MM.1S (cell line): ENCODE data around the gene ARHGEF40.

Source experiments
- DNase-seq: peaks from one replicate; pipeline ENCODE4 v3.0.0-alpha.2; 2015
- H2AFZ ChIP-seq: fragments of 300-600 bp; sonication (generic); 2 replicates; pipeline ENCODE4 v1.6.0; 2016; ENCODE audit warnings: antibody characterized with exemption, low read length
- H3F3A ChIP-seq: fragments of 300-600 bp; sonication (generic); 2 replicates; pipeline ENCODE4 v1.6.1; 2016; ENCODE audit warnings: mild to moderate bottlenecking, antibody characterized with exemption, low read length, moderate library complexity, mixed read lengths; ENCODE audit not compliant: insufficient read depth
- H3K27ac ChIP-seq: fragments of 300-600 bp; sonication (generic); 2 replicates; pipeline ENCODE4 v1.5.1; 2016; ENCODE audit warnings: mild to moderate bottlenecking, low read length
- H3K27me3 ChIP-seq: fragments of 300-600 bp; sonication (generic); replicated peaks from 2 replicates; pipeline ENCODE4 v1.6.0; 2016; ENCODE audit warnings: low read length; ENCODE audit not compliant: insufficient read depth
- H3K36me3 ChIP-seq: fragments of 300-600 bp; sonication (generic); replicated peaks from 2 replicates; pipeline ENCODE4 v1.6.1; 2016; ENCODE audit warnings: mild to moderate bottlenecking, low read length, mixed read lengths; ENCODE audit not compliant: insufficient read depth
- H3K4me1 ChIP-seq: fragments of 300-600 bp; sonication (generic); 2 replicates; pipeline ENCODE4 v1.6.1; 2016; ENCODE audit warnings: low read length, mixed read lengths
- H3K4me2 ChIP-seq: fragments of 300-600 bp; sonication (generic); 2 replicates; pipeline ENCODE4 v1.6.0; 2016; ENCODE audit warnings: low read depth, low read length
- H3K4me3 ChIP-seq: fragments of 300-600 bp; sonication (generic); 2 replicates; pipeline ENCODE4 v1.5.1; 2016; ENCODE audit warnings: low read length, mixed read lengths
- H3K79me2 ChIP-seq: fragments of 300-600 bp; sonication (generic); 2 replicates; pipeline ENCODE4 v1.6.1; 2016; ENCODE audit warnings: mixed run types, low read length, mixed read lengths
- H3K9ac ChIP-seq: fragments of 300-600 bp; sonication (generic); 2 replicates; pipeline ENCODE4 v1.6.1; 2016; ENCODE audit warnings: low read length, mixed read lengths
- H3K9me2 ChIP-seq: fragments of 300-600 bp; sonication (generic); replicated peaks from 2 replicates; pipeline ENCODE4 v1.6.1; 2016; ENCODE audit warnings: mild to moderate bottlenecking, low read length, mixed read lengths; ENCODE audit not compliant: insufficient read depth
- H3K9me3 ChIP-seq: fragments of 300-600 bp; sonication (generic); replicated peaks from 2 replicates; pipeline ENCODE4 v1.6.1; 2016; ENCODE audit warnings: mild to moderate bottlenecking, low read length, mixed read lengths; ENCODE audit not compliant: insufficient read depth
- H4K20me1 ChIP-seq: fragments of 300-600 bp; sonication (generic); 2 replicates; pipeline ENCODE4 v1.6.1; 2016; ENCODE audit warnings: mild to moderate bottlenecking, low read length, moderate library complexity, mixed read lengths; ENCODE audit not compliant: insufficient read depth
- EZH2 ChIP-seq: fragments of 300-600 bp; sonication (generic); optimal IDR thresholded peaks from 2 replicates; pipeline ENCODE3; 2017; ENCODE audit warnings: low read depth, mild to moderate bottlenecking, antibody characterized with exemption, low read length, mixed read lengths
- EZH2phosphoT487 ChIP-seq: fragments of 300-600 bp; sonication (generic); IDR thresholded peaks from 2 replicates; pipeline ENCODE4 v1.6.1; 2018; ENCODE audit warnings: antibody characterized with exemption, low read length
- TF ChIP-seq, protein P1 (sequence below): fragments of 300-600 bp; sonication (generic); IDR thresholded peaks from 2 replicates; pipeline ENCODE4 v1.5.1; 2016; ENCODE audit warnings: antibody characterized with exemption, low read length, mixed read lengths

The ARHGEF40 gene

DNA sequence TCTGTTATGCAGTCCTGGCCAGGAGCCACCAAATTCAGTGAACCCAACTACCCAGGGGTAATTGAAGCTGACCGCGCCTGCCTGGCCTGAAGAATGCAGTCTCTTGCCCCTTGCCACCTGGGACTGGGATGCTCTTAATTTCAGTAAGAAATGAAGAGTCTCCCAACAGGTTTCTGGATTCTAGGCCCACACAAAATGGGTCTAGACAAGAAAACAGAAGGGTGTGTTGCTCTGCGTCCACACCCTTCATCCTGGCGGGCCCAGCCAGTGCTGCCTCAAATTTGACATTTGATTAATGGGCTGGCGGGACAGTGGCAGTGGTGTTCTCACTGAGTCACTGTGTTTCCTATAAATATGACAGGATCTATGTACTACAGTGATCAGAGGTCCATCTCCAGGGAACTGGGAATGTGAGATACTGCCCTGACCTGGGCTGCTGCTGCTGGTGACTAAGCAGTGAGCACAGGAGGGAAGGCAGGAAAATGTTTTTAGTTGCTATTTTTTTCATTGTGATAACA is 37.2 kb downstream of the ARHGEF40 start:
- no peaks in the 10 kb centered on the region for H3K27me3 ChIP-seq
- no peaks in the 10 kb centered on the region for H3K9me3 ChIP-seq
- H3F3A ChIP-seq: peaks cover 18% of the 10 kb centered on the region
- no peak overlapping the region; the same call in 1 of the 2 replicates for H2AFZ ChIP-seq
- H3K9me2 ChIP-seq: no peaks in the 10 kb centered on the region
- TF ChIP-seq EZH2phosphoT487: no peak
- TF ChIP-seq, protein P1, sequence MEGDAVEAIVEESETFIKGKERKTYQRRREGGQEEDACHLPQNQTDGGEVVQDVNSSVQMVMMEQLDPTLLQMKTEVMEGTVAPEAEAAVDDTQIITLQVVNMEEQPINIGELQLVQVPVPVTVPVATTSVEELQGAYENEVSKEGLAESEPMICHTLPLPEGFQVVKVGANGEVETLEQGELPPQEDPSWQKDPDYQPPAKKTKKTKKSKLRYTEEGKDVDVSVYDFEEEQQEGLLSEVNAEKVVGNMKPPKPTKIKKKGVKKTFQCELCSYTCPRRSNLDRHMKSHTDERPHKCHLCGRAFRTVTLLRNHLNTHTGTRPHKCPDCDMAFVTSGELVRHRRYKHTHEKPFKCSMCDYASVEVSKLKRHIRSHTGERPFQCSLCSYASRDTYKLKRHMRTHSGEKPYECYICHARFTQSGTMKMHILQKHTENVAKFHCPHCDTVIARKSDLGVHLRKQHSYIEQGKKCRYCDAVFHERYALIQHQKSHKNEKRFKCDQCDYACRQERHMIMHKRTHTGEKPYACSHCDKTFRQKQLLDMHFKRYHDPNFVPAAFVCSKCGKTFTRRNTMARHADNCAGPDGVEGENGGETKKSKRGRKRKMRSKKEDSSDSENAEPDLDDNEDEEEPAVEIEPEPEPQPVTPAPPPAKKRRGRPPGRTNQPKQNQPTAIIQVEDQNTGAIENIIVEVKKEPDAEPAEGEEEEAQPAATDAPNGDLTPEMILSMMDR: no peak
- TF ChIP-seq EZH2: no peak
- H4K20me1 ChIP-seq: no peaks in the 10 kb centered on the region
- H3K4me1 ChIP-seq: peaks cover 43% of the 10 kb centered on the region
- H3K4me2 ChIP-seq: no peak overlapping the region
- no peaks in the 10 kb centered on the region for H3K79me2 ChIP-seq
- H3K4me3 ChIP-seq: no peak overlapping the region
- H3K9ac ChIP-seq: no peak overlapping the region
- peak overlapping the region; percentile 56; the same call in 1 of the 2 replicates for H3K27ac ChIP-seq
- H3K36me3 ChIP-seq: no peaks in the 10 kb centered on the region
- no peak for DNase-seq

DNA sequence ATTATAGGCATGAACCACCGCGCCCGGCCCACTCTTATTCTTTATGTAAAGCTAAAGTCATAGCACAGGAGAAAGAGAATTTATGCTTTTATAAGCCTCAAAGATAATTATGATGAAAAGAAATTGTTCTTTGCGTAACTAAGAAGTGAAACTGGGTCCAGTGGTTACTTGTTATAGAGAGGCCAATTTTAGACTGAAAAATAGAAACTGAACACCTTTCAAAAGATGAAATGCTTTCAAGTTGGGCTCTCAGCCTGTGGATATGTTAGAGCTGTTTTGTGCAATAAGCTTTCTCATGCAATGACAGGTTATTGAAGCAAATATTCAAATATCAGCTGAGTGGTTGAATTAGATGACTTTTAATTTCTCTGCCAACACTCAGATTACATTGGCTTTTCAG is 38.7 kb downstream of the ARHGEF40 start:
- Histone ChIP-seq H3K4me2 (peak overlapping the region; percentile 73), H3K4me1 (peaks cover 37% of the 10 kb centered on the region), H3K4me3 (peak overlapping the region; percentile 7; the same call in 1 of the 2 replicates), H4K20me1 (no peaks in the 10 kb centered on the region), H2AFZ (no peak overlapping the region; the same call in 1 of the 2 replicates), H3K79me2 (no peaks in the 10 kb centered on the region), H3K9ac (peak overlapping the region; percentile 35; the same call in 1 of the 2 replicates), H3F3A (peaks cover 18% of the 10 kb centered on the region), H3K9me3 (no peaks in the 10 kb centered on the region), H3K36me3 (no peaks in the 10 kb centered on the region), H3K9me2 (no peaks in the 10 kb centered on the region), H3K27ac (peak overlapping the region; percentile 90), H3K27me3 (no peaks in the 10 kb centered on the region)
- TF ChIP-seq, protein P1: no peak
- TF ChIP-seq EZH2phosphoT487: no peak
- TF ChIP-seq EZH2: no peak
- DNase-seq: peak; percentile 49

DNA sequence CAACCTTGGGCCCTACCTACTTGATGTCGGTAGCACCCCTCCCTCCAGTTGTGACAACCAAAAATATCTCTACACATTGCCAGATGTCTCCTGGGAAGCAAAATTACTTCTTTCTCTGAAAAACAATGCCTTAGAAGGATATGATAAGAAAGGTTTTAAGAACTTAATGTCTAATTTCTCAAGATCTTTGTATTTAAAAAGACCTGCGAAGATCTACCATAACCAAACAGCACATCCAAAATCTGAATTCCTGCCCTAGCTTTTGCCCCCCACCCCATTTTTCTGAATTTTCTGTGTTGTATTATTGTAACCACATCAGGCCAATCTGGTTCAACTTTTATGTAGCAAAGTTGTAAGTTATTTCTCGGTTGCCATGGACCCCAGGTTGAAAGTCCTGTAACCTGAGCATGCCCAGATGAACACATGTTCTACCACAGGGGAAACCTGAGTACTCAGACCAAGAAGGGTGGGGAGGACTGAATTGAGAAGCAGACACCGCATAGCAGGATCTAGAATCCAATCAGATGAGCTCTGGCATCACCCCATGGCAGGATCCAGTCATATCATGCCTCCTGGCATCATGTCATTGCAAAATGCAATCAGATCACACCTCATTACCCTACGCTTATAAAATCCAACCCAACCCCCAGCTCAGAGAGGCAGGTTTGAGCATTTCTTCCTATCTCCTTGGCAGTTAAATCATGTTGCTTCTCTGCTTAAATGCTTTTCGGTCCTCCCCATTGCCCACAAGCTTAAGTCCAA is 39.5 kb downstream of the ARHGEF40 start:
- peak overlapping the region; percentile 11; the same call in 1 of the 2 replicates for H2AFZ ChIP-seq
- H3K4me1 ChIP-seq: peaks cover 37% of the 10 kb centered on the region
- H3K9me3 ChIP-seq: no peaks in the 10 kb centered on the region
- no peaks in the 10 kb centered on the region for H3K36me3 ChIP-seq
- H3K4me2 ChIP-seq: peak overlapping the region; percentile 73
- DNase-seq: no peak
- H3K79me2 ChIP-seq: no peaks in the 10 kb centered on the region
- H3F3A ChIP-seq: peaks cover 18% of the 10 kb centered on the region
- peak overlapping the region; percentile 7; the same call in 1 of the 2 replicates for H3K4me3 ChIP-seq
- TF ChIP-seq, protein P1: no peak
- TF ChIP-seq EZH2 (no peak), EZH2phosphoT487 (no peak)
- H3K9me2 ChIP-seq: no peaks in the 10 kb centered on the region
- no peaks in the 10 kb centered on the region for H3K27me3 ChIP-seq
- no peaks in the 10 kb centered on the region for H4K20me1 ChIP-seq
- H3K9ac ChIP-seq: peak overlapping the region; percentile 35
- peak overlapping the region; percentile 90 for H3K27ac ChIP-seq
